Bronchial epithelial cell (primary cell): ENCODE measurements around the gene SLC6A1. TPM values are rescaled to one million over a fixed set of nuclear protein-coding genes. Genes with fewer than 3 reads are reported as not detected.

Experiments
- DNase-seq: peaks from one replicate; pipeline ENCODE4 v3.0.0-alpha.2; 2010; ENCODE audit warnings: low read depth
- FAIRE-seq: peaks from 2 replicates; lab custom pipeline; 2011; peaks lifted over from hg19 to GRCh38; lab: Jason Lieb, UNC
- H3K27me3 ChIP-seq: 2 replicates; pipeline ENCODE4 v1.5.1; 2011; ENCODE audit warnings: low read length; ENCODE audit not compliant: control insufficient read depth, insufficient read depth
- H3K36me3 ChIP-seq: 2 replicates; pipeline ENCODE4 v1.5.1; 2011; ENCODE audit warnings: low read length; ENCODE audit not compliant: control insufficient read depth, insufficient read depth
- H3K4me3 ChIP-seq: 2 replicates; pipeline ENCODE4 v1.5.1; 2011; ENCODE audit warnings: mild to moderate bottlenecking, low read depth, low read length, control low read depth
- CTCF ChIP-seq: IDR thresholded peaks from 2 replicates; pipeline ENCODE4 v1.5.1; 2011; ENCODE audit warnings: mild to moderate bottlenecking, moderate library complexity, low read length, control low read depth, inconsistent platforms; ENCODE audit not compliant: insufficient read depth, severe bottlenecking
- total RNA-seq: library from RNA; depleted of rRNA; stranded (reverse); fragments of >200 nt; gene quantifications from 2 replicates; pipeline ENCODE4 v1.2.1, GENCODE V29; 2014

SLC6A1 gene
- total RNA-seq, 1 donor from 2014 or later = not detected

- no peaks in the 10 kb centered on the region for H3K36me3 ChIP-seq
- no peak overlapping the region for H3K4me3 ChIP-seq
- peaks cover 5% of the 10 kb centered on the region for H3K27me3 ChIP-seq
- DNase-seq = no peak
- no peak for TF ChIP-seq CTCF
- no peak for FAIRE-seq
Observed at GRCh38 chr3:11050666-11051323, 58.2 kb downstream of the SLC6A1 start.

DNA sequence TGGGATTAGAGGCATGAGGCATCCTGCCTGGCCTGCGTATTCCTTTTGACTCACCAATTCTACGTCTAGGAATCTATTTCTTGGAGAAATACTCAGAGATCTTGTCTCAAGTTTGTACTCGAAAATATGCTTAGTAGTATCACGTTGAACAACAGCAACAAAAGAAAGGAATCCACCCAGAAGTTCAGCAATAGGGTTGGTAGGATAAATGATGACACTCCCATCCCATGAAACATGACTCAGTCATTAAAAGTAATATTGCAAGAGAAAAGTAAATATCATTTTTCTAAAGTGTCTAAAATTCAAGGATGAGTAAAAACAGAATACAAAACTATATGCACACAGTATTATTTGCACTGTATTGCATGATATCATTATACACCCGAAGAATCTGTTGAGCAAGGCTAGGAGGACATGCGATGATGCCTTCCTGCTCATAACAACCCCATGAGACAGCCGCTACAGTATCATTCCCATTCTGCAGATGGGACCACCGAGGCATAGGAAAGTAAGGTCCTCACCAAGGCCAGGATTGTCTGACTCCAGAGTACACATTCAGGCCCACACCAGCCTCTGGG is 61.5 kb downstream of the SLC6A1 start:
- FAIRE-seq = no peak

DNA sequence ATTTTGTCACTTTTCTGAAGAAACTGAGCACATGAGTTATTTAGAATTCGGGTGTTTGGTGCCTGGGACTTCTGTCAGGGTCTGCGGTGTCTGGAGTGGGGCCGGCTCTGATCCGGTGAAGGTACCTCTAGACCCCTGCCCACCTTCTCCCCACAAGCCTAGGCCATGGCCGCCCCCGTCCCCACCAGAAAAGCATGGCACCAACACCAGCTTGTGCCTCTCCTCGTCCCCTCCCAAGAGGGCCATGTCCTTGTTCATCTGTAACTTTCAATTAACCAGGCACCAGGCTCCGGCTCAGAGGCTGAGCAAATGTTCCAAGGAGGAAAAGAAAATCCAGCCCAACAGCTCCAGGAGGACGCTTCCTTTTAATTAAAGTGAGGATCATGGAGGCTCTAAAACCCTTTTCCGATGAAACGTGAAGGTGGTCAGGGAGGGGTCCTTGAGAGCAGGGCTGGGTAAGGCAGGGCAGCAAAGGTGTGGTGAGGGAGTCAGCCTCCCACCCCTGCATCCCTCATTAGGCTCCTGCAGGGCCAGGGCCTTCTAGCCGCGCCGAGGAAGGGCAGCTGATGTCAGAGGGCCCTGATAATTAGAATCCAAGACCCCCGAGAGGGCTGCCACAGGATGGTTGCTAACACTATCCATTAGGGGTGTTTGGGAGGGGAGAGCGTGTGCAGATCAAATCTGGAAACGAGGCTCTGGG is 62.3 kb downstream of the SLC6A1 start:
- Histone ChIP-seq H3K4me3 (no peak overlapping the region), H3K36me3 (no peaks in the 10 kb centered on the region), H3K27me3 (peaks cover 4% of the 10 kb centered on the region)
- TF ChIP-seq CTCF = no peak
- no peak for FAIRE-seq
- DNase-seq = no peak

More for the DNA sequence above, 61.5 kb downstream of the SLC6A1 start:
- TF ChIP-seq CTCF = no peak
- H3K4me3 ChIP-seq = no peak overlapping the region
- peaks cover 5% of the 10 kb centered on the region for H3K27me3 ChIP-seq
- H3K36me3 ChIP-seq = no peaks in the 10 kb centered on the region
- peak; percentile 79 for DNase-seq

DNA sequence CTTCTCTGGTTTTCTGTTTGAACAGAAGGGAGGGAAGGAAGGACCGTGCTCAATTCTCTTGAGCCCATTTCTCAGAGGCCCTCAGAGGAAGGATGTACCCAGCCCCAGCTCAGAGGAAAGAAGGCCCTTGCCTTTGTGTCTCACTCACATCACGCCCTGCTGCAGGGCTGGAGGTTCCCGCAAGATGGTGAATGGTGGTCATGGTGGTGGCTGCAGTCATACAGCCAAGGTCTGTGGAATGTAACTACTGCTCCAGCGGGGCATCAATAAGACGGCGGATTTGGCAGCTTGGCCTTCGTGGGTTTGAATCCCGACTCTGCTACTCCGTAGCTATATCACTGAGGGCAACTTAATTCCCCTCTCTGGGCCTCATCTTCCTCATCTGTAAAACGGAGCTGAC is 62.9 kb downstream of the SLC6A1 start:
- no peak for FAIRE-seq
- no peak for TF ChIP-seq CTCF
- DNase-seq = no peak
- H3K36me3 ChIP-seq = no peaks in the 10 kb centered on the region
- H3K27me3 ChIP-seq = peaks cover 3% of the 10 kb centered on the region
- no peak overlapping the region for H3K4me3 ChIP-seq

DNA sequence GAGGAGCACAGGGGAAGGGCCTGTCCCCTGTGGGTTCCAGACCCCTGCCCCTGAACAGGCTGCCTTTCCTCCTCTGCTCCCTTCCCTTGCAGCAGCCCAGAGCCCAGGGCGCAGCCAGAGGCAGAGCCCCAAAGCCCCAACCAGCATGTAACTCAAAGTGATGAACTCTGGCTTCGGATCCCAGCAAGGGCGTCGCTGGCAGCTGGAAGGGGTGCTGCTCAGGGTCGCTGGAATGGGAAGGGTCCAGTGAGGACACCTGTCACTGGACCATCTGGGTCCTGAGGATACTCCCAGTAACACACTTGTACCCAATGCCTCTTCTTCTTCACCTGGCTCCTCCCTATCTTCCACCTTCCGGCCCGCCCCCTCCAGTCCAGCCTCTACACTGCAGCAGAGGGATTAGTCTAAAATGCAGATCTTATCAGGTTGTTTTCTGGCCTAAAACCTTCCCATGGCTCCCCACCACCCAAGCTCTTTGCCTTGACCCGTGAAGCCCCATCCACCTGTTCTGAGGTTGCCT is 64.0 kb downstream of the SLC6A1 start:
- FAIRE-seq (no peak), DNase-seq (no peak)
- Histone ChIP-seq H3K36me3 (no peaks in the 10 kb centered on the region), H3K4me3 (no peak overlapping the region), H3K27me3 (no peaks in the 10 kb centered on the region)
- no peak for TF ChIP-seq CTCF
